IMR-90 (cell line): Measurements from ENCODE around the gene SYNRG.

Source experiments
- BHLHE40 ChIP-seq: fragments of 150-350 bp; IDR thresholded peaks from 2 replicates; pipeline ENCODE4 v1.6.1; 2016; ENCODE audit warnings: mild to moderate bottlenecking, low read depth, low read length
- FOS ChIP-seq: fragments of 150-350 bp; IDR thresholded peaks from 2 replicates; pipeline ENCODE4 v1.6.1; 2016; ENCODE audit warnings: low read depth, low read length
- POLR2A ChIP-seq: IDR thresholded peaks from 2 replicates; pipeline ENCODE4 v1.6.1; 2012; ENCODE audit warnings: mild to moderate bottlenecking, low read depth, low read length
- RAD21 ChIP-seq: IDR thresholded peaks from 2 replicates; pipeline ENCODE4 v1.6.1; 2012; ENCODE audit warnings: low read length, improper control_type of control experiment
- RCOR1 ChIP-seq: IDR thresholded peaks from 2 replicates; pipeline ENCODE4 v1.6.1; 2012; ENCODE audit warnings: mild to moderate bottlenecking, low read length, improper control_type of control experiment; ENCODE audit not compliant: insufficient replicate concordance
- RFX5 ChIP-seq: IDR thresholded peaks from 2 replicates; pipeline ENCODE4 v1.8.0; 2012; ENCODE audit warnings: low read depth, mild to moderate bottlenecking, low read length, moderate library complexity
- TF ChIP-seq, protein P1 (sequence below): conservative IDR thresholded peaks from 2 replicates; pipeline ENCODE4 v1.5.1; 2012; ENCODE audit warnings: mild to moderate bottlenecking, low read depth, low read length, improper control_type of control experiment

DNA sequence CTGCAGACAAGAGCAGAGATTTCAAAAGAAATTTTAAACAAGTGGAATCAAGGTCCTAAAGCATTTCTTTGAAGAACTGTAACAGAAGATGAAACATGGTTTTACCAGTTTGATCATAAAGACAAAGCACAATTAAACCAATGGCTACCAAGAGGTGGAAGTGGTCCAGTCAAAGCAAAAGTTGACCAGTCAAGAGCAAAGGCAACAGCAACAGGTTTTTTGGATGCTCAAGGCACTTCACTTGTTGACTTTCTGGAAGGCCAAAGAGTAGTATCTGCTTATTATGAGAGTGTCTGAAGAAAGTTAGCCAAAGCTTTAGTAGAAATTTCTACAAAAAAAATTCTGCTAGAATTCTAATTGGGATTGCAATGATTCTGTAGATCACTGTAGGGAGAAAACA, 28.7 kb upstream of the SYNRG start:
- TF ChIP-seq POLR2A (no peak), FOS (no peak), RAD21 (no peak), RFX5 (no peak), BHLHE40 (no peak), RCOR1 (no peak)
- TF ChIP-seq, protein P1, sequence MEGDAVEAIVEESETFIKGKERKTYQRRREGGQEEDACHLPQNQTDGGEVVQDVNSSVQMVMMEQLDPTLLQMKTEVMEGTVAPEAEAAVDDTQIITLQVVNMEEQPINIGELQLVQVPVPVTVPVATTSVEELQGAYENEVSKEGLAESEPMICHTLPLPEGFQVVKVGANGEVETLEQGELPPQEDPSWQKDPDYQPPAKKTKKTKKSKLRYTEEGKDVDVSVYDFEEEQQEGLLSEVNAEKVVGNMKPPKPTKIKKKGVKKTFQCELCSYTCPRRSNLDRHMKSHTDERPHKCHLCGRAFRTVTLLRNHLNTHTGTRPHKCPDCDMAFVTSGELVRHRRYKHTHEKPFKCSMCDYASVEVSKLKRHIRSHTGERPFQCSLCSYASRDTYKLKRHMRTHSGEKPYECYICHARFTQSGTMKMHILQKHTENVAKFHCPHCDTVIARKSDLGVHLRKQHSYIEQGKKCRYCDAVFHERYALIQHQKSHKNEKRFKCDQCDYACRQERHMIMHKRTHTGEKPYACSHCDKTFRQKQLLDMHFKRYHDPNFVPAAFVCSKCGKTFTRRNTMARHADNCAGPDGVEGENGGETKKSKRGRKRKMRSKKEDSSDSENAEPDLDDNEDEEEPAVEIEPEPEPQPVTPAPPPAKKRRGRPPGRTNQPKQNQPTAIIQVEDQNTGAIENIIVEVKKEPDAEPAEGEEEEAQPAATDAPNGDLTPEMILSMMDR: no peak
